Skeletal muscle tissue (tissue), 4 donors: ENCODE results near the gene CGB1. TPM values are rescaled to one million over a fixed set of nuclear protein-coding genes. Genes with fewer than 3 reads are reported as not detected.

Source experiments
- H3K27ac ChIP-seq: one replicate; pipeline ENCODE4 v1.7.0; 2013; ENCODE audit warnings: mild to moderate bottlenecking, low read depth, low read length, inconsistent platforms
- H3K27me3 ChIP-seq, 3 donors: one replicate each; pipeline ENCODE4 v1.7.0; 2013; ENCODE audit warnings: low read length in 3 of 3; ENCODE audit not compliant: control insufficient read depth in 3 of 3, insufficient read depth in 3 of 3
- H3K36me3 ChIP-seq, 3 donors: one replicate each; pipeline ENCODE4 v1.7.0; 2013; ENCODE audit warnings: low read length in 3 of 3; ENCODE audit not compliant: control insufficient read depth in 3 of 3, insufficient read depth in 3 of 3
- H3K4me1 ChIP-seq, 3 donors: one replicate each; pipeline ENCODE4 v1.7.0; 2013; ENCODE audit warnings: low read length in 3 of 3, mild to moderate bottlenecking in 3 of 3; ENCODE audit not compliant: control insufficient read depth in 3 of 3, insufficient read depth in 3 of 3
- H3K4me3 ChIP-seq, 3 donors: one replicate each; pipeline ENCODE4 v1.7.0; 2013; ENCODE audit warnings: low read length in 3 of 3
- H3K9ac ChIP-seq, 3 donors: one replicate each; pipeline ENCODE4 v1.7.0; 2013; ENCODE audit warnings: low read length in 3 of 3, mild to moderate bottlenecking in 3 of 3, moderate library complexity in 2 of 3, low read depth in 1 of 3
- H3K9me3 ChIP-seq, 3 donors: one replicate each; pipeline ENCODE4 v1.7.0; 2013; ENCODE audit warnings: low read length in 3 of 3; ENCODE audit not compliant: control insufficient read depth in 3 of 3
- total RNA-seq: library from RNA; depleted of rRNA; stranded (reverse); fragments of >200 nt; gene quantifications from one replicate; pipeline ENCODE4 v1.2.3, GENCODE V29; 2014
- donor health status: Osteomylitis.

Gene CGB1
- total RNA-seq, 1 donor from 2014 or later = not detected

DNA sequence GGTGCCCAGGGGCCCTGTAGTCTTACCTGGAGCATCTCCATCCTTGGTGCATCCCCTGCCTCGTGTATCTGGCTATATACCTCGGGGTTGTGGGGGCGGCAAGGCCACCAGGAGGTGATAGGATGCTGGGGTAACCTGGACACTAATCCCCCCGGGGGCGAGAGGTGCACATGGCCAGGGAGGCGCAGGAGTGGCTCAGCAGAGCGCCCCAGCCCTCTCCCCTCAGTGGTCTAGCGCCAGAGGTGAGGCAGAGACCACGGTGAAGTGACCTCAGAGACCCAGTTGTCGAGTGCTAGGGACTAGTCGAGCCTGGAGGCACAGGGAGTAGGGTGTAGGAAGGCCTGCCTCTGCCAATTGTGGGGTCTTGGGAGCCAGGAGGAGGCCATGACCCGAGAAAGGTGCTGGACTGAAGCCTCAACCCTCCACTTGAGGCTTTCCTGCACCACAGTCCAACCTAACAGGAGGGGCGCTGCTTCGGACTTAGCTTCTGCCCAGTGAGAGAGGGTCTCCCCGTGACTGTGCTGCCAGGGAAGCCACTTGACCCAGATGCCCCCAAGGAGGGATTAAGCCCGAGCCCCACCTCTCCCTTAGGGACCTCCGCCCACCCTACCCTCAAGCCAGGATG, 19.5 kb downstream of the CGB1 start, which contains the start of gene LHB:
Gene LHB (minus strand): TSS at position 51 of the 625 bp plus-strand sequence. CDS start 10 bp downstream, at position 41.
- Histone ChIP-seq H3K4me1 (peaks cover 15 to 21% (median 16%) of the 10 kb centered on the region in 3 donors), H3K27me3 (peaks cover 3 to 11% (median 4%) of the 10 kb centered on the region in 3 donors), H3K27ac (no peak within 1 kb of the TSS), H3K9me3 (no peaks in the 10 kb centered on the region), H3K4me3 (peak within 1 kb of the TSS; percentile 54 to 61 (median 60)), H3K36me3 (peaks cover 17 to 31% (median 24%) of the 10 kb centered on the region in 3 donors), H3K9ac (peak within 1 kb of the TSS in 2 of 3 donors; percentile 23 to 66)

DNA sequence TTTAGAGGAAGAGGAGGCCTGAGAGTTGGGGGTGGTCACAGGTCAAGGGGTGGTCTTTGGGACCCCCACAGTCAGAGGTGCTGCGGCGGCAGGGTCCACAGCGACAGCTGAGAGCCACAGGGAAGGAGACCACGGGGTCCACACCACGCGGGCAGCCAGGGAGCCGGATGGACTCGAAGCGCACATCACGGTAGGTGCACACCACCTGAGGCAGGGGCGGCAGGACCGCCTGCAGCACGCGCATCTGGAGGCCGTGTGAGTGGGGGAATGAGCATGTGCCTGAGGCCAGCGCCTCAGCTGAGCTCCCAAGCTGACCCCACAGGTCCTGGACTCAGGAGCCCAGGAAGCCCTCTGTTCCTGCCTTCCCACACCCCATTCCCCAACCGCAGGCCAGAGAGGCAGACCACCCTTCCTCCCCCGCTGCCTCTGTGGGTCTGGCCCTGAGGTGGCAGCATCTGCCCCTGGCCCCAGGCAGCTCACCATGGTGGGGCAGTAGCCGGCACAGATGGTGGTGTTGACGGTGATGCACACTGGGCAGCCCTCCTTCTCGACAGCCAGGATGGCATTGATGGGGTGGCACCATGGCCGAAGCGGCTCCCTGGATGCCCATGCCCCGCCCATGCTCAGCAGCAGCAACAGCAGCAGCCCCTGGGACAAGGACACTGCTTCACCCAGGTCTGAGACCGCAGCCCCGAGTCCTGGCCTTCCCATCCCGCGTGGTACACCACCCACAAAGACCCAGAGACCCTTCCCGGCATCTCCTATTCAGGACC, 20.4 kb downstream of the CGB1 start:
- peaks cover 3 to 10% (median 4%) of the 10 kb centered on the region in 3 donors for H3K27me3 ChIP-seq
- no peaks in the 10 kb centered on the region for H3K9me3 ChIP-seq
- H3K36me3 ChIP-seq = peaks cover 26 to 40% (median 33%) of the 10 kb centered on the region in 3 donors
- no peak overlapping the region for H3K27ac ChIP-seq
- no peak overlapping the region for H3K4me3 ChIP-seq
- H3K4me1 ChIP-seq = peaks cover 15 to 21% (median 16%) of the 10 kb centered on the region in 3 donors
- no peak overlapping the region for H3K9ac ChIP-seq

DNA sequence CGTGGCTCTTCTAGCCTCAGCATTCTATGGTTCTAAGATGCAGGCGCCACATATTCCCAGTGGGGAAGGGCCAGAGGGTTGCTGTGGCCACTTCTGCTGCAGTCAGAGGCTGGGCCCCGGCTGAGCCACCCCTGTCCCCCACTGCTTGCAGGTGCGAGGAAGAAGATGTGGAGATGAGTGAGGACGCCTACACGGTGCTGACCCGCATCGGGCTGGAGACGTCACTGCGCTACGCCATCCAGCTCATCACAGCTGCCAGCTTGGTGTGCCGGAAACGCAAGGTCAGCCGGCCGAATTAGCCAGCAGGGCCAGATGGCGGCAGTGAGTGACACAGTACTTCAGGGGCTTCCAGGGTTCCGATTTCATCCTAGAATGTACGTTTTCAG, 21.8 kb downstream of the CGB1 start:
- no peaks in the 10 kb centered on the region for H3K9me3 ChIP-seq
- H3K27ac ChIP-seq = no peak overlapping the region
- H3K9ac ChIP-seq = no peak overlapping the region
- no peak overlapping the region for H3K4me3 ChIP-seq
- H3K36me3 ChIP-seq = peaks cover 33 to 48% (median 44%) of the 10 kb centered on the region in 3 donors
- H3K4me1 ChIP-seq = peaks cover 15 to 21% (median 16%) of the 10 kb centered on the region in 3 donors
- H3K27me3 ChIP-seq = peaks cover 3 to 6% (median 4%) of the 10 kb centered on the region in 3 donors

DNA sequence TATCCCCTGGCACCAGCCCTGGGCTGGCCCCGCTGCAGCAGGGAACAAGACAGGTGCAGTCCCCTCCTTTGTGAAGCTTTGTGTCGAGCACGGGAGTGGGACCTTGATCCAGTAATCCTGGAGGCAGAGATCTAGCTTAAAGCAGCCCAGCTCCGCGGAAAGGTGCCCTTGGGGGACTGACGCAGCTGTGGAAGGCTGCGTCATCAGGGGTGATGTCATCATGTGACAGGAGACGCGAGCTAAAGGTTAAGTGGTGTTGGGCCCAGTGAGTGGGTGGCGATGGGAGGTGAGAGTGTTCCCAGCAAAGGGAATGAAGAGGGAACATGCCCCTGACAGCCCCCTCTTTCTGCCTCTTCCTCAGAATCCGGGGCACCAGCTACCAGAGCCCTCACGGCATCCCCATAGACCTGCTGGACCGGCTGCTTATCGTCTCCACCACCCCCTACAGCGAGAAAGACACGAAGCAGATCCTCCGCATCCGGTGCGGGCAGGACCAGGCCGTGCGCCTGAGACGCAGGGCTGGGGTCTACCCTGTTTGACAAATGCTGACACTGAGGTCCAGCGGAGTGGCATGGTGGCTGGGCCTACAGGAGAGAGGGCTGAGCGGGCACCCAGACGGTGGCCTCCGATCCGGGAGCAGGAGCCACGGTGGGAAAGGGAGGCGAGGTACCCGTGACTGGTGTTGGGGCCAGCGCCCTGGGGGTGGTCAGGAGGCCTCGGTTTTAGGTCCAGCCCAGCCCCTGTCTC, 22.4 kb downstream of the CGB1 start:
- Histone ChIP-seq H3K4me1 (peaks cover 12 to 20% (median 15%) of the 10 kb centered on the region in 3 donors), H3K9ac (no peak overlapping the region), H3K27ac (no peak overlapping the region), H3K9me3 (no peaks in the 10 kb centered on the region), H3K36me3 (peaks cover 38 to 54% (median 50%) of the 10 kb centered on the region in 3 donors), H3K4me3 (no peak overlapping the region), H3K27me3 (peaks cover under 1 to 3% (median 3%) of the 10 kb centered on the region in 3 donors)

DNA sequence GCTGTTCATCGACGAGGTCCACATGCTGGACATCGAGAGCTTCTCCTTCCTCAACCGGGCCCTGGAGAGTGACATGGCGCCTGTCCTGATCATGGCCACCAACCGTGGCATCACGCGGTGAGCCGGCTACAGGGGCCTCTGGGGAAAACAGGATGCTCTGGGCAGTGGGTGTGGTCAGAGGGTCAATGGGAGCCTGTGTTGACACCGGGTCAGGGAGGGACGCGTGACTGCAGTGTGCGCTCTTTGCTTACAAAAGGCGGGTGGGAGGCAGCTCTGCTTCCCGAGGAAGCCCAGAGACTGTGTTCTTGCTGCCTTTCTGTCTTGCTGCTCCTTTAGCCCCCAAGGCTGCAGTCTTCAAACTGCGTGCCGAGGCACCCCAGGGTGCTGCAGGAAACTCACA, 25.5 kb downstream of the CGB1 start:
- Histone ChIP-seq H3K27ac (no peak overlapping the region), H3K4me3 (no peak overlapping the region), H3K4me1 (no peaks in the 10 kb centered on the region), H3K27me3 (no peaks in the 10 kb centered on the region), H3K9ac (no peak overlapping the region), H3K9me3 (no peaks in the 10 kb centered on the region), H3K36me3 (peaks cover 53 to 67% (median 62%) of the 10 kb centered on the region in 3 donors)

DNA sequence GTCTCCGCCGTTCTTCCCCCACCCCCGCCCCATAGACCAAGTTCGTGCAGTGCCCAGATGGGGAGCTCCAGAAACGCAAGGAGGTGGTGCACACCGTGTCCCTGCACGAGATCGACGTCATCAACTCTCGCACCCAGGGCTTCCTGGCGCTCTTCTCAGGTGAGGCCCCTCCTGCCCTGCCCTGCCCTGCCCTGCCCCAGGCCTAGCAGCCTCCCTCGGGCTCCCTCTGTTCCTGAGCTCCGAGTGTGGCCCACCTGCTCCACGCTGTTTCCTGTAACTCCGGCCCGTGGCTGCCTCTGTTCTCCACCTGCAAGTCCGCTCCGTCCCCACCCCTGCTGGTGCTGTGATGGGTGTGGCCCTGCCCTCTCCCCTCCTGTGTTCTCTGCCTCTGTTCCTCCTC, 26.2 kb downstream of the CGB1 start:
- Histone ChIP-seq H3K9me3 (no peaks in the 10 kb centered on the region), H3K27ac (no peak overlapping the region), H3K9ac (no peak overlapping the region), H3K36me3 (peaks cover 53 to 63% (median 60%) of the 10 kb centered on the region in 3 donors), H3K27me3 (no peaks in the 10 kb centered on the region), H3K4me3 (no peak overlapping the region), H3K4me1 (no peaks in the 10 kb centered on the region)

DNA sequence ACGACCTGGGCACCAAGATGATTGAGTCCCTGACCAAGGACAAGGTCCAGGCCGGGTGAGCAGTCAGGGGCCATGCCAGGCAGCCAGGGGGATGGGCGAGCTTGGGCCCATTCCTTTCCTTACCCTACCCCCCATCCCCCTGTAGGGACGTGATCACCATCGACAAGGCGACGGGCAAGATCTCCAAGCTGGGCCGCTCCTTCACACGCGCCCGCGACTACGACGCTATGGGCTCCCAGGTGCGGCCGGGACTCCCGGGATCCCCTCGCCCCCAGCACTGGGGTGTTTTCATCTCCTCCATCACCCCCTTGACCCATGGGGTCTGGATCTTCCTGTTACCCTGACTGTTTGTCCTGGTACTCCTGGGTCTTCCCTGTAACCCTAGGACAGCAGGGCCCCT, 26.9 kb downstream of the CGB1 start:
- peaks cover 53 to 63% (median 59%) of the 10 kb centered on the region in 3 donors for H3K36me3 ChIP-seq
- H3K9ac ChIP-seq = no peak overlapping the region
- H3K9me3 ChIP-seq = no peaks in the 10 kb centered on the region
- no peaks in the 10 kb centered on the region for H3K4me1 ChIP-seq
- no peak overlapping the region for H3K27ac ChIP-seq
- H3K4me3 ChIP-seq = no peak overlapping the region
- no peaks in the 10 kb centered on the region for H3K27me3 ChIP-seq

DNA sequence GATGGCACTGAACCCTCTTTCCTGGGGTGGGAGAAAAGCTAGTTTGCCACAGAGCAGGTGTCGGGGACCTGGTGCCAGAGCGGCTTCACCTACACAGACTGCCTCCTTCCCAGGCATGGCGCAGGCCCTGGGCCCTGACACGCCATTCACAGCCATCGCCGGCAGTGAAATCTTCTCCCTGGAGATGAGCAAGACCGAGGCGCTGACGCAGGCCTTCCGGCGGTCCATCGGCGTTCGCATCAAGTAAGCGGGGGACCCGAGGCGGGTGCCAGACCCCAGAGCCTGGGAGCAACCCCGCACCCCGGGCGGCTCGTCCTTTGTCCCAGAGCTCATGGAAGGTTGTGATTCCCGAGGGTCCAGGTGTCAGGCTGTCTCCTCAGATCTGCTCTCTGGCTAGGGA, 29.8 kb downstream of the CGB1 start:
- H3K9me3 ChIP-seq = no peaks in the 10 kb centered on the region
- H3K27ac ChIP-seq = no peak overlapping the region
- H3K27me3 ChIP-seq = no peaks in the 10 kb centered on the region
- H3K4me3 ChIP-seq = no peak overlapping the region
- H3K9ac ChIP-seq = no peak overlapping the region
- H3K36me3 ChIP-seq = peaks cover 52 to 61% (median 56%) of the 10 kb centered on the region in 3 donors
- H3K4me1 ChIP-seq = no peaks in the 10 kb centered on the region

DNA sequence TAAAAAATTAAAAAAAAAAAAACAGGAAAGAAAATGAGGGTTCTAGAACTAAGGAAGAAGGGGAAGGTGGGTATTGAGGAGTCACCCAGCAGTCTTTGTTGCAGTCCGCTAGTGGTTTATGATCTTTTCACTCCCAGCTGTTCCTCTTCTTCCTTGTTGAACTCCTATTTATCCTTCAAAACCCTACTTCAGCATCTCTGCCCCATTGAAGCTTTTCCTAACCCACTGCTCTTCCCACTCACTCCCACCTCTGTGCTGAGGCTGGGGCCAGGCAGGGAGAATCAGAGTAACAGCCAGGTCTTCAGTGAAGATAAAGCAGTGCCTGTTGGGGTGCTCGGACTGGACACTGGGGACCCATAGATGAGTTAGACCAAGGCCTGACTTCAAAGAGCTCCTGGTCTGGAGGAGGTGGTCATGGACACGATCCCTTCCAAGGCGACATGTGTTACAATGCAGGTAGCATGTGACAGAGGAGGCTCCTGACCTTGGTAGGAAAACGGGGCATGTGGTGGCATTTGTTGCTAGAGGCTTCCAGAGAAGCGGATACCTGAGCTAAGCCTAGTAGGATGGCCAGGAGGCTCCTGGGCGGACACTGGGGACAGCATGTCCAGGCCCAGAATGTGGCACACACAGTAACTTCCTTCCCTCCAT, 31.6 kb downstream of the CGB1 start:
- no peaks in the 10 kb centered on the region for H3K4me1 ChIP-seq
- H3K9ac ChIP-seq = no peak overlapping the region
- H3K4me3 ChIP-seq = no peak overlapping the region
- H3K27ac ChIP-seq = no peak overlapping the region
- H3K9me3 ChIP-seq = no peaks in the 10 kb centered on the region
- peaks cover 40 to 48% (median 40%) of the 10 kb centered on the region in 3 donors for H3K36me3 ChIP-seq
- H3K27me3 ChIP-seq = no peaks in the 10 kb centered on the region
